HG02798 (cell line): ENCODE results near the gene XYLT1.

Source experiments
- ATAC-seq: cut with Tn5 transposase; IDR thresholded peaks from one replicate; pipeline ENCODE4 v1.9.1; 2021; ENCODE audit warnings: mild to moderate bottlenecking; ENCODE audit not compliant: unreplicated experiment, poor library complexity

Gene XYLT1

DNA sequence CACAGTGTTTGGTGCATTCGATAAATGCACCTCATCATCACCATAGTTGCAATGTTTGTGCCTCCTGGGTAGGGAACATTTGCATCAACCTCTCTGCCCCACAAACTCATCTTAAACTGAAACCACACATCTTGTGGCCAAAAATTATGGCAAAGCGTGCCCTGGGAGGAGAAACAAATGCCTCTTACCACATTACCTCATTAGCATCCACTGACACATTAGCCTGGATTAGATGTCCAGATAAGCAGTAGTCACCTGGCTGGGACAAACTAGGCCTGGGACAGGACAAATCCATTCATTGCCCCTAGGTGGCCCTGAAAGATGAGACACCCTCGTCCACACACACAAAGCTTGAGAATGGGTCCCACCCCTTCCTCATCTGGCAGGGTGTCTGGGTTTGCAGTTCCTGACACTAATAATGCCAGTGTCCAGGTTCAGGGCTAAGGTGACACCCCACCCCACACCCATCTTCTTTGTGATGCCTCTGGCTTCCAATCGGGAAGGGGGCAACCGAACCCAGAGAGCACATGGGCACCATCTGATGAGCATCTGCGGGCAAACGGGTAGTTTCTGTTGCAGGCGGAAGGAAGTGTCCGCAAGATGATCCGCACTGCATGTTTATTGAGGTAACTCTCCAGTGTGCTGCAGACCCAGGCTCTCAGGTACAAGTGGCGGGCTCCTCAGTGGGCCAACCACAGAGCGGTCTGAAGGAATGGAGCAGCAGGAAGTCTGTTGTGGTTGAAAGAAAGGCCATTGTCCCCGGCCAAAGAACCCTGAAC, 8.6 kb downstream of the XYLT1 start:
- no peak for ATAC-seq

DNA sequence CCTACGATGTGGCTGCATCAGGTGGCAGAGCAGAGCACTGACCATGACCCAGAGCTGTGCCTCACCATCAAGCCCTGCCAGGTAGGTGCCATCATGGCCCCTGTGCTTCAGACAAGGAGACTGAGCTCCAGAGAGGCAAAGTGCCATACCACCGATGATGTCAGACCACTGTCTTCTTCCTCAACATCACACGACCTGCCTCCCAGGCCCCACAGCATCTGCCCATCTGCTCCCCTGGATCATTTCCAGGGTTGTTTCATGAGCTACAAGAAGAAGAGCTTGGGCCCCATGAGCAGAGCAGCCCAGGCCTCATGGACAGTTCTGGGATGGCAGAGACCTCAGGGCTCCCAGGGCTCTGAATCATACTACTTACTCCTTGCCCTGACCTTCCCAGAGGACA, 9.9 kb downstream of the XYLT1 start:
- ATAC-seq = no peak

DNA sequence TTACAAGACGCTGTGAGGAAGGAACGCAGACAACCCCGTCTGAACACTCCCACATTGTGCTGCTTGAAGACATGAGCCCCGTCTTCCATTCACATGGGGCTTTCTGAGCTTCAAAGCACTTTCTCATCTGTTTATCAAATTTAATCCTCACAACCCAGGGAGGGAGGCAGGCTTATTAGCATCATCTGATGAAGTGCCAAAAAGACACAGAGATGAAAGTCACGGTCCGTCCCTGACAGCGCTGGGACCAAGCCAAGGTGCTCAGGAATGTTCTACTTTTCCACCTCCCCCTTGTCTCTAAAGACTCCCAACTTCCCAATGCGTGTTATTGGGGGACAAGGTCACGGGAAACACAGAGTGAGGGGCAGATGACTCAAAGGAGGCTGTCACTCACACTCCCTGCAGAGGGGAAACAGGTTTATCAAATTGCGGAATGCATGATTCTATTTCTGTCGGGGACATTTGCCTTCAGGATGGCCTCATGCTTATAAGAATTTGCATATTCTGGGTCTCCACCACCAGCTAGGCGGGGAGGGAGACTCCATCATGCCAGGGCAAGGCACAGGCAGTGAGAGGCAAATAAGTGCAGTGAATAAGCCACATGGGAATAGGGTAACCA, 10.7 kb downstream of the XYLT1 start:
- no peak for ATAC-seq

DNA sequence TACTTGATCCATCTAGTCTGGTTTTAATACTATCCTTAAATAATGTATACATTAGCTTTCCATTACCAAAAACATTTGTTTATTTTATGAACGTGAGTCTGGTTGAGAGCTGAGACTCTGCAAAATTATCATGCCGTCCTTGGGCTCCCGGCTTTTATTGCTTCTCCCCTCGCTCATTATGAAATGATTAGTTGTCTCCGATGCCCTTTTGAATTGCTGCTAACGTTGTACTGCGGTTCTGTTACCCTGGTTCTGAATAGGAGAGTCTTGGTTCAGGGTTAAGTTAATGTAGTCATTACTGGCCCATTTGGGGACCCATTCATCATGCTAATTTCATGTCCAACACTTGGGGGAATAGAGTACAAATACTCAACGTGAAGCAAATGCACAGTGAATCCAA, 12.8 kb downstream of the XYLT1 start:
- ATAC-seq = no peak

DNA sequence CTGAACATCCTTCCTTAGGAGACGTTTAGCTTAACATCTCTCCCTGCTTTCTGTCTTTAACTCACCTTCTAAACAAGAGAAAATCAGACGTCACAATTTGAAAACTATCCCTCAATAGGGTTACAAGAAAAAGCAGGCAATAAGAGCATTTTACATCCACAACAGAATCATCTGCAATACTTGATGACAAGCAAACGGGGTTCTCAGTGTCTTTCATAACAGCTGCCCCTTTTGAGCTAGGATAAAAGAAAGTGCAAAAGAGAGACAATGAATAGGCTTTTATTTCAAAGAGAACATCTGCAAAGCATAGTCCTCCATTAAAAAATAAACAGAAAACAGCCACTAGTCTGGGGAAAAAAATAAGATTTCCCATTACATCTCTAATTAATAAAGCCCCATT, 13.2 kb downstream of the XYLT1 start:
- ATAC-seq = no peak

DNA sequence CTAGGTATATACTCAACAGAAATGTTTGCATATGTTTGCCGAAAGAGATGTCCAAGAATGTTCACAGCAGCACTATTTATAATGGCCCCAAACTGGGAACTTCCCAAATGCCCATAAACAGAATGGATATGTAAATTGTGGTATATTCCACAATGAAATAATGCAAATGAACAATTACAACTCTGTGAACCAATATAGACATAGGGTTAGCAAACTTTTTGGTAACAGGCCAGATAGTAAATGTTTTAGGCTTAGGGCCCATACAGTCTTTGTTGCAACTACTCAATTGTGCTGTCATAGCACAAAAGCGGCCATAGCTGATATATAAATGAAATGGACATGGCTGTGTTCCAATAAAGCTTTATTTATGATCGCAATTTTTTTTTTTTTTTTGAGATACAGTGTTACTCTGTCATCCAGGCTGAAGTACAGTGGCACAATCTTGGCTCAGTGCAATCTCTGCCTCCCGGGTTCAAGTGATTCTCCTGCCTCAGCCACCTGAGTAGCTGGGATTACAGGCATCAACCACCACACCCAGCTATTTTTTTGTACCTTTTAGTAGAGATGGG, 16.5 kb downstream of the XYLT1 start:
- ATAC-seq = no peak

DNA sequence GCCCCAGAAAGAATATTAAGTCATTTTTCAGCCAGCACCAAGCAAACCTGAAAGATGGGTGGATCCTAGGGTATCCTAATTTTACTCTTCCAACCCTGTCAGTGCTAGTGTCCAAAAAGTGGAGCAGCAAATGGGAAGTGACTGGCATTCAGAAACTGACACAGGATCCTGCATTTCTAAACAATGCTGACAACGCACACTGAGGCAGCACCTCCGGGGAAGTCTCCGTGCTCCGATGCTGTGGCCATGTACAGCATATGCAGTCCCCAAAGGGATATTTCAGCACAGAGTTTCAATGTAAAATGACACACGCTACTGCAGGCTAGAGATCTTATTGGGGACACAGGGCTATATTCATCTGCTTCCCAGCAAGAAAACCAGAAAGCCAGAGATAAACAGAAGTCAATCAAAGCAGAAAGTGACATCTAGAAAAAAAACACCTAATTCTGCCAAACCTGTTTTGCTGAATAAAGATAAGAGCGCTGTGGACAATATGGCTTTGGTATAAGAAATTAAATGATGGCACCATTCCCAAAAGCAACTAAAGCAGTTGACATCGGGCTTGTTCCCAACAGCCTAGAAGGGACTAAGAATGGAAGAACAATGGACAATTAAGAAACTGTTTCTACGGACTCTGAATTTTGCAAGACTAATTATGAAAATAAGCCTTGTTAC, 17.3 kb downstream of the XYLT1 start:
- no peak for ATAC-seq

DNA sequence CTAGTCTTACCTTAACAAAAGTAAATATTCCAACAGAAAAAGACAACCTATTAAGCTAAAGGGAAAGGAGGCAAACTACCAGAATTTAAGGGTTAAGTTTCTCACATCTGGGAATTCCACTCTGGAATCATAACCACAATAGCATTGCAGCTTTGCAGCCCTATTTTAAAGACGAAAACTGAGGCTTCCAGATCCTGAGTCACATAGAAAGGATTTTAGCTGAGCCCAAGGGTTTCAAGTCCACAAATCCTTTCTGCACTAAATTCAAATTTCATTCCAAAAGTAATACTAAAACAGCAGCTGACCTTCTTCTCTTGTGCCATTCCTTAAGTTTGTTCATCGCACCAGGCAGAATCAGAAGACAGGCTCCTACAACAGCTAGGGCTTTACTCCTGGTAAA, 17.8 kb downstream of the XYLT1 start:
- no peak for ATAC-seq

DNA sequence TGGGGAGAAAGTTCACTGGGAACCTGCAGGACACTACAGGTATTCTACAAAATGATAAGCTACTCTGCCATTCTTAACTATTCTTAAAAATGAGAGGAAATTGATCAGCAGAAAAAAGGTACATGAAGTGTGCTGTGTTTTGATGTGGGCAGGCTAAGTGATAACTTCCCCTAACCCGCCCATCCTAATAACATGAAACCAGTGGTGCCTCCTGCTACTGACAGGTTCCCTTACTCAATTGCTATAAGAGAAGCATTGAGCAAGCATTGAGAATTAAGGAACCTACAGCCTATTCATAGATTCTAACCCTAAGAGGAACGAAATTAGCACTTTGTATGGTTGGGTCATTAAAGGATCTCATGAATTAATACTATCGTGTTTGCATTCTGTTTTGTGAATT, 18.9 kb downstream of the XYLT1 start:
- ATAC-seq = no peak

DNA sequence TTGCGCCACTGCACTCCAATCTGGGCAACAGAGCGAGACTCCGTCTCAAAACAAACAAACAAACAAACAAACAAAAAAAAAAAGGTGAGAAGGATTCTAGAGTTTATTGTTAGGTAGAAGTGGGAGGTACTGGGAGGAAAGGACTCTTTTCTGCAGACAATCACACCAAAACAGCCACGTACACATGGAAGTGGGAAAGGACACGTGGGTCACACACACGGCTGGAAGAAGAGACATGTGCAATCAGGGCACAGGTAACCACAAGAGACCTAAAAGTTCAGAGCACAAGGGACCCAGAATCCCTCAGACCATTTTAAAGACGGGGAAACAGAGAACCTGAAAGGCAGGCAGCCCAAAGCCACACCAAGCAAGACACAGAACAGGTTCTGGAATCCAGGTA, 20.5 kb downstream of the XYLT1 start:
- ATAC-seq = no peak

DNA sequence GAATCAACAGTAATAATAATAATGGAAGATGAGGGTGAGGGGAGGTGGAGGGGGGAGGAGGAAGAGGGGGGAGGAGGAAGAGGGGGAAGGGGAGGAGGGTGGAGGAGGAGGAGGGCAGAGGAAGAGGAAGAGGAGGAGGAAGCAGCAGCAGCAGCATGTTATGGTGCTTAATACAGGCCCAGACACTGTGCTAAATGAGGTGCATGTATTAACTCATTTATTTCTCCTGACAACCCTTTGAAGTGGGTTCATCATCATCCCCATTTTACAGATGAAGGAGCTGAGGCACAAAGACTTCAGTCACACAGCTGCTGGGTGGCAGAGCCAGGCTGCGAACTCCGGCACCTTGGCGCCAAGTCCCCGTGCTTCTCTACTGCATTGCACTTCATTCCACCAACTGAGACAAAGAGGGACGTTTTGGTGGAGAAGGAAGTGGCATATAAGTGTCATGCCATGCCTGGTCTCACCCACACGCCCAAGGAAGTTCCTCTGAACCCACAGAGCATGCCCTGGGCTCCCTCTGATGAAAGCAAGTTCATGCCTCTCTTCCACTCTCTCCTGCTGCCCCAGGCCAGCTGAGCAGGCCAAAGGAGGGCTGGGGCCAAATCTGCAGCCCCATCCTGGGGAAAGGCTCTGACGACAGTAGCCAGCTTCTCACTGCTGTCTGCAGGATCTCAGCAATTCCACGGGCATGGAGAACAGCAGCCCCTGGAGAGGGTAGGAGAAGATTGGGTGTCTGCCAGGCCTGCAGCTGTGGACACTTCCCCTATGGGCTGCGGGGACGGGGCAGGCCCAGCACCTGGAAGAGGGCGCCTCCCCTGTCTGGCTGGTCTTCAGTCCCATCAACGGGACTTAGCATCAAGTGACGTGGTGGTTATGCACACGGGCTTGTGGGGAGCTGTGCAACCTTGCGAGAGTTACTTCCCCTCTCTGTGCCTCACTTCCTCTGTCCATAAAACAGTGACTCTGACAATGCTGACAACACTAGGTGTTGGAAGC, 21.8 kb downstream of the XYLT1 start:
- ATAC-seq = no peak

DNA sequence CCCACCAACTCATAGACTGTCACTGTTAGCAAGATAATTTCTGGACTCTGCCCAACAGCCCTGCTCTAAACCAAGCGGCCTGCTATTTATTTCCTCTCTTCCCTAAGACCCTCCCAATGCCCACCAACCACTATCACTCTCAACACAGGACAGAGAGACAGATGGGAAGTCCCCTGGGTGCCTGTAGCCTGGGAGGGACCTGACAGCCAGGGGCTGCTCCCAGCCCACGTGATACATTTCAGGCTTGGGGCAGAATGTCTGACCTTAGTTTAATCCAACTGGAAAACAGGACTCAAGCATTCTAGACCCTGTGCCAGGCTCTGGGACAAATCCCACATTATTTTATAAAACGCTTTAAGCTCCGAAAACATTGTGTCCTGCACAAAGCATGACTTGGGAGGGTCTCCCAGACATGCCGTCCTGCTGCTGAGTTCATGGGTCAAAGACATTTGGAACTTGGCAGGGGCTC, 23.6 kb downstream of the XYLT1 start:
- ATAC-seq = no peak

DNA sequence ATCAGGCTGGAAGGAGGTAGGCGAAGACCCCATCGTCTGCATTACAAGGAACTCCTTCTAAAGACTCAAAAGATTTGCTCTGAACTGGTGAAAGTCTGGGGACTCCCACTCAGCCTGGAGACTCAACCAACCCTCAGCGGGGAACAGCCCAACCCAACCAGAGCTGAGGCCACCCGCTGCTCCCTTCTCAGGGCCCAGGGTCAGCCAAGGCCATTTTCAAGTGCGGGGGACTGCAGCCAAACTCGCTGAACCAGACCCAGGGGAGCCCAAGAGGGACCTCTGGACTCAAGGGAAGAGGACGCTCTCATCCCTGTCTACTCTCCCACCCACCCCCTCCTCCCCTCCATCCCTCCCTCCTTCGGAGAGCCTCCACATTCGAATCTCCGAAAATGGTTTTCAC, 24.1 kb downstream of the XYLT1 start:
- ATAC-seq = no peak

DNA sequence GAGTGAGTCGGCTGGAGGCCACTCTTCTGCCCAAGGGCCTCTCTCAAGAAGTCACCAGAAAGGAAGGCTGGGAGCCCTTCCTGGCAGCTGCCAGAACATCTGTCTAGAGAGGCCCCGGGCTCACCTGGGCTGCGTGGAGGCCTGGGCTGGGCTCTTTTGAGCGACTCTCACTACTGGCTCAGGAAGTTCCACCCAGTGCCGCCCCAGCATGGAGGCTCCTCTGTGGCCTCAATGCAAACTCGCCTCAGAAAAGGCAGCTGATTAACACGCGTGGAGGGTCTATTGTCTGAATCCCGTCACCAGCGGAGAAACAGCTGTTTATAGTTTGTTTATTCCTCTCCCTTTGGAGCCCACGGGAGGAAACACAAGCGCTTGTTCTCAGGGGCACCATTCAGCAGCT, 25.3 kb downstream of the XYLT1 start:
- ATAC-seq = no peak

DNA sequence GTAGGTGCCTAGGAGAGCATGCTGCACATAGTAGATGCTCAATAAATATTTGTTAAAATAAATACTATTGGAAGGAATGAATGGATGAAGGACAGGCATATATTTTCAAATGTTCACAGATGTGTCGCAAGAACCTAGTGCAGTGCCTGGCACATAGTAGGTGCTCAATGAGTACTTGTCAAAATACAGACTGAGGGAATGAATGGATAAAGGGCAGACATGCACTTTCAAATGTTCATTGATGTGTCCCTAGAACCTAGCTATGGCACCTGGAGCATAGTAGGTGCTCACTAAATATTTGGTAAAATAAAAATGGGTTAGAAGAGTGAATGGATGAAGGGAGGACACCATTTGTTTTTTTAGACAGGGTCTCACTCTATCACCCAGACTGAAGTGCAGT, 26.1 kb downstream of the XYLT1 start:
- ATAC-seq = no peak

DNA sequence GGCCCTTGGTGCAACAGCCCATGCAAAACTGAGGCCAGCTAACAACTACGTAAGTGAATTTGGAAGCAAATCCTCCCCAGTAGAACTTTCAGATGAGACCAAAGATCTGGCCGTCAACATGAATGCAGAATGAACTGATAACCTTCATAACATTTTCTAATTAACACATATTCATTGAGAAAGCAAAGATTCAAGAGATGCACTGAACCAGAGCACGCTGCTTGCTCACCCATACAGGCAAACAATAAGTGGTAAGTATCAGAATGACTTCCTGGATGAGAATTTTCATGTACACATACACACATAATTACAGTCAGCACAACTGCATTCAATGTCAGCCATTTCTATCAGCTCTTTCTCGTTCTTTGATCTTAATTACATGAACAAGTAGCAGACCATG, 30.6 kb downstream of the XYLT1 start:
- no peak for ATAC-seq

DNA sequence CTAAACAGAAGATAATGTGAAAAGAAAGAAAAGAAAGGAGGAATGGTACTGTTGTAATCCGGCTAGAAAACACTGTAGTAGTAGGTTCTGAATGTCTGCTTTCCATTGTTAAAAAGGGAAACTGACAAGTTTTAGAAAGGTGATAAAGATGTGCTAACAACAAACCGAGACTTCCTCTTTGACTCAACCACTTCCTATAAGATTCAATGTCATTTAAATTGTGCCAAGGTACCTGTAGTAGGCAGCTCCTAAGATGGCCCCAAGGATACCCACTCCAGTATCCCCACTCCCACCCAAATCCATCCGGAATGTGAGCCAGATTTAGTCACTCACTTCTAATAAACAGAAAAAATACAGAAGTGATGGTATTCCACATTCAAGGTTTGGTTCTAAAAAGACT, 31.2 kb downstream of the XYLT1 start:
- ATAC-seq = no peak

DNA sequence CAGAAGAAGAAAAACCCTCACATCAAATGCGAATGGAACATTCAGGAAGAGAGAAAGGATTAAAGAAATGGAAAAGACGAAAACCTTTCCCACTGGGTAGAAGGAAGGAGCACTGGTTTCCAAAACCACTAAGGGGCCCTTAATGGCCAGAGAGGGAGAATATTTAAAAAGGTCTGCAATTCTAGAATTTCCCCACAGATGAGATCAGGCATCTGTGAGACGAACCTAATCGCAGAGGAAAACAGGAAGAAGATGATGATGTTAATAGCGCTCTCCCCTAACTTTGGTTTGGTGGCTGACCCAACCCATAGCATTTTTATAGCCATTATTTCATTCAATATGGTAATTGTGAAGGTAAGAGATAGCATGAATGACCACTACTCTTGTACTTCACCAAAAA, 32.8 kb downstream of the XYLT1 start:
- no peak for ATAC-seq

DNA sequence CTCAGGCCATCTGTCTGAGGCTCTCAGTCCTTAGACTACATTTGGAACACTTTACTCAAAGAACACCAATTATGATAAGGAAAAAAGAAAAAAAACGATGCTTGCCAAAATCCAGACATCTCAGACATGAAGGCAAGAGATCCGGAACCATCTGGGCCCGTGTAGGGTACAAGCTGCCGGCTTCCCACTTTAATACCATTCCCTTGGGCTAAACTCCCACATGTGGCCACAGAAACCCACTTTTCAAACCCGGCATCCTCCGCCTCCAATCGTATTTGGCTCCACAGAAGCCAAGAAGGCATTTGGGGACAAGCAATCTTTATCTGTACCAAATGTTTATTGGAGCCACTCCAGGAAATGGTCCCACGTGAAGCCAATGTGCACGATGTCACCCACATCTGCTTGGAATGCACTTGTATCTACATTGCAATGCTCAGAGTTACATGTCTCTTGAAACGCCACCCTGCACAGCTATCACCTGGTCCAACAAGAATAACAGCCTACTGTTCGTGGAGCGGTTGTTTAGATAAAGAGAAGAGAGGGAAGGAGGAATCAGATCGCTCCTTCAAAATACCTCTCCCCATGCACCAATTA, 33.5 kb downstream of the XYLT1 start:
- no peak for ATAC-seq

DNA sequence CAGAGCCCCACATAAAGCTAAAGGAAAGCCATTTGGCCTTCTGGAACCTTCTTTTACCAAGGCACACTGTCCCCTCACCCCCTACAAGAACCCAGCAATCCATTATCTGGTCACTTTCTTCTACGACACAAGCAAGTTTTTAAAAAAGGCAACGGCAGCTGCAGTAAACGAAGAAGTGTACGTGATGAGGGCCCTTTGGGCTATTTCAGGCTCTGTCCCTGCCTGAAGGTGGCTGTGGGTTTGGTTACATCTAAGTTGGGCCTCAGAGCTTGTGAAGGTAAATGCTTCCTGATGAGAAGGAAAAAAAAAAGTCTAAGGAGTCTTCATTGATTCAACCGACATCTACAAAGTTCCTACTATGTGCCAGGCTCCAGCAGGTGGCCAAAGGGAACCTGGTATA, 35.4 kb downstream of the XYLT1 start:
- no peak for ATAC-seq
